ENCODE data around the gene GP2. TPM values are rescaled to one million over a fixed set of nuclear protein-coding genes. Genes with fewer than 3 reads are reported as not detected.
A peak's percentile ranks its signal among the peaks of the same experiment; 100 is the strongest.

Gene GP2
- not detected for polyA plus RNA-seq (ENCODE audit: low read depth in 6 of 6)

DNA sequence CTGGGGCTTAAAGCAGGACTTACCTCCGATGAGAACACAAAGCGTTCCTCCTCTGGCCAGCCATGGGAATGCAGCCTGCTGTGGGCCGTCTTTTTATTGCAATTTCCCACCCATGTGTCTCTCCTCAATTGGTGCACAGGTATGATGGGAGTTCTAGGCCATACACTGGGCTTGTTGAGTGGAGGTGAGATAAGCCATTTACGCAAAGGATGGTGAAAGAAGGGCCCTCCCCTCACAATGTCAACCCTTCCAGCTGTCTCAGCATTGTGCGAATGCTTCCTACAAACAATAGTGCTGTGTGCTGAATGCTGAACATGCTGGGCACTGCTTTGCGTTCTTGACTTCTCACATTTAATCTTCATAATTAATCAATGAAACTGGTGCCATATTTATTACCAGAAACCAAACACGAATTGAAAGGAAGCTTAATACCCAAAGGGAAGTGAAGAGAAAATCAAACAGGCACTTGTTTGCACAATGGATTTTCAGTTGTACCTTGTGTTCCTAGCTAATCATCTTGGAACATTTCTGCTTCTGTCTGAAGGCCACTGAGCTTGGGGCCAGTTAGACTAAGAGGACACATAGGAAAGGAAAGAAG, at the start of gene GP2:
Gene GP2 (minus strand): TSS at position 70 of the 598 bp plus-strand sequence. CDS start 1,082 bp downstream, outside the sequence.
- no peak within 1 kb of the TSS for H3K4me3 Mint-ChIP-seq

DNA sequence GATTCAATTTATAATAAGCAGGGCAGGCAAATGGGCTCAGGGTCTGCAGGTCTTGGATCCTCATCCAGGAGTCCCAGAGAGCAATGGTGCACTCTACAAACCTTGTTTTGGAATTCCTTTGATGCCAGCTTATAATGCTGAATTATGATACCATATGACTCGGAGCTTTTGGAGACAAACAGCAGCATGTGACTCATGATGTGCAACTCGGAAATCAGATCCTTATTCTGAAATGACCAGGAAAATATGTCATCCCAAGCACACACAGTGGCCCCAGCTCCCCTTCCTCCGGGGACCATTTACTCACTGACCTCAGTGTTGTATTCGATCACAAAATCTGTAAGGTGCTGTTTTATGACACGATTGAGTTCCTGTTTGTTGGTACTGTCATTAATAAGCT, 45.4 kb upstream of the GP2 start:
- Mint-ChIP-seq H3K9me3 (peaks cover 0 to 2% (median 0%) of the 10 kb centered on the region in 7 donors), H3K27ac (no peak overlapping the region)

More for the DNA sequence above, at the start of gene GP2:
- Mint-ChIP-seq H3K27ac (no peak within 1 kb of the TSS), H3K4me1 (no peaks in the 10 kb centered on the region), H3K27me3 (peaks cover 0 to 13% (median 8%) of the 10 kb centered on the region in 3 donors), H3K36me3 (no peaks in the 10 kb centered on the region), H3K9me3 (peaks cover 0 to 9% (median 4%) of the 10 kb centered on the region in 7 donors)
- ATAC-seq (ENCODE audit: low read depth in 2 of 2) = no peak
- no peak for DNase-seq

DNA sequence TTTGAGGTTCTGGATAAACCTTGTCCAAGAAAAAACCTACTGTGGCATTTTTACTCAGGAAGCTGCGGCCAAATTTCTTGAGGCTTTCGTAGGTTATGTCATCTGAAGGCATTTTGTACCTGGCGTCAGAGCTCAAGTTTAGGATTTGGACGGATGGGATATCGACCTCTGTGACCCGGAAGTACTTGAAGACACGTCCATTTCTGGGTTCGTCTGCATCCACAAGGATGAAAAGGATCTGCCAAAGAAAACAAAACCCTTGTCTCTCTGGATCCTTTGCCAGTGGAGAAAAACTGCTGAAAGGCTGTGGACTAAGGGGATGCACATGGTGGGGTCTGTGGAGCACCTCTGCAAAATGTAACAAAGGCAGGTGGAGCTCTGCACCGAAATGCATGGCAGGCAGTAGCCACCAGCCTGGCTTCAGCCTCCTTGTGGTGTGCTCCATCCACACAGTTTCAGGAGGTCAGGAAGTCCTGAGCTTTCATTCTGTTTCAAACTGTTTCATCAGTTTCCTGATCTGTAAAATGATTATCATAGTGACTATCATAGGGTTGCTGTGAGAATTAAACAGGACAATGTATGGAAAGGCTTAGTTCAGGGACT, 42.2 kb upstream of the GP2 start:
- ATAC-seq (ENCODE audit: low read depth in 2 of 2) = no peak
- H3K27ac Mint-ChIP-seq = no peak overlapping the region
- peaks cover 0 to 5% (median 0%) of the 10 kb centered on the region in 7 donors for H3K9me3 Mint-ChIP-seq
- H3K36me3 Mint-ChIP-seq = no peaks in the 10 kb centered on the region
- H3K4me1 Mint-ChIP-seq = no peaks in the 10 kb centered on the region
- no peak for DNase-seq
- H3K27me3 Mint-ChIP-seq = peaks cover 17 to 25% (median 24%) of the 10 kb centered on the region in 3 donors
- H3K4me3 Mint-ChIP-seq = no peak overlapping the region

More for the DNA sequence above, 45.4 kb upstream of the GP2 start:
- Mint-ChIP-seq H3K36me3 (no peaks in the 10 kb centered on the region), H3K27me3 (peaks cover 21 to 28% (median 25%) of the 10 kb centered on the region in 3 donors), H3K4me1 (no peaks in the 10 kb centered on the region), H3K4me3 (no peak overlapping the region)
- no peak for ATAC-seq (ENCODE audit: low read depth in 2 of 2)
- DNase-seq = no peak

DNA sequence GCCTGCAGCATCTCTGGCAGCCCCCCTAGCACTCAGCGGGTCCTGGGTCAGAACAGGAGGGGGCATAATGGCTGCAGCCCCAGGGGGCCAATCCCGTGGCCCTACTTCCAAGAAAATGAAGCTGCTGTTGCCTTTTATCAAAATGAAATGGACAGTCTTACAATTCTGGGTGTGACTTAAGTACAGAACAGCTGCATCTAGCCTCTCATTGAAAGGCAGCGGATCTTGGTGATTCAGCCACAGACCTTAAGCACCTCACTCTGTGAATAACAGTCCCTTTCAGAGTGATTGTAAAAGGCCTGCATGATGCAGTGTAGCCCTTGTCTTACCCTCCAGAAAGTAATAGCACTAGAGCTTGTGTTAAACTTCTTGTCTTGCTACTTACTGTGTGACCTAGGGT, 36.7 kb upstream of the GP2 start:
- no peak overlapping the region for H3K27ac Mint-ChIP-seq
- H3K9me3 Mint-ChIP-seq = peaks cover 0 to 5% (median 0%) of the 10 kb centered on the region in 7 donors
- no peaks in the 10 kb centered on the region for H3K4me1 Mint-ChIP-seq
- DNase-seq (no peak), ATAC-seq (ENCODE audit: low read depth in 2 of 2) (no peak)
- peaks cover 21 to 34% (median 22%) of the 10 kb centered on the region in 3 donors for H3K27me3 Mint-ChIP-seq
- no peak overlapping the region for H3K4me3 Mint-ChIP-seq
- H3K36me3 Mint-ChIP-seq = no peaks in the 10 kb centered on the region

DNA sequence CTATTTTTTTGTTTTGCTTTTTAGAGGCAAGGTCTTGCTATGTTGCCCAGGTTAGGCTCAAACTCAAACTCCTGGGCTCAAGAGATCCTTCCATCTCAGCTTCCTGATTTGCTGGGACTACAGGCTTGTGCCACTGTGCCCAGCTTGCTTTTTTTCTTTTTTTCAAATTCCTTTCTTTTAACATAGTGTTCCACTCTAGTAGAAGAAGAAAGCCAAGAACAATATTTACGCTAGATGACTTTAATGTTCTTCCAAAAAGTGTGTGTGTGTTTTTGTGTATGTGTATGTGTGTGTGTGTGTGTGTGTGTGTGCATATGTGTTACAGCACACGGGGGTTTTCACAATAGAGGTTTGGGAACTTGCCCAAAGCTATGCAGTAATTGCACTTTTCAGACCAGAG, 35.9 kb upstream of the GP2 start:
- Mint-ChIP-seq H3K9me3 (peaks cover 0 to 5% (median 0%) of the 10 kb centered on the region in 7 donors), H3K27me3 (peaks cover 20 to 34% (median 22%) of the 10 kb centered on the region in 3 donors), H3K36me3 (no peaks in the 10 kb centered on the region), H3K27ac (no peak overlapping the region), H3K4me3 (no peak overlapping the region), H3K4me1 (no peaks in the 10 kb centered on the region)
- no peak for ATAC-seq (ENCODE audit: low read depth in 2 of 2)
- no peak for DNase-seq

DNA sequence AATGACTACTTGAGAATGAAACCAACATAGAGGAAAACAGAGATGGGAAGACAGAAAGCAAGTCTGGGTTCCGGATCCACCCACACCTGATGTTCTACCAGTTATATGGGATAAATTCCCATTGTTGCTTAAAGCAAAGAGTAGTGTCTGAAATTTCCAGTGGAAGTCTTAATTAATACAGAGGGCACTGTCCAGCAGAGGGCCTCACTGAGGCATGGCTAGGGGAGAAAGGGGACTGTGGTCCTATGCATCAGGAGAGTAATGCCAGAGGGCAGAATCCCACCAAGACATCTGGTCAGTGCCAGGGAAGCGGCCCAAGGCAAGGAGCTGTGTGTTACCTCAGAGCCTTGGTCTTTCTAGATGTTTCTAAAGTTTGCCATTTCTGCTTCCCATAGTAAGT, 32.7 kb upstream of the GP2 start:
- ATAC-seq (ENCODE audit: low read depth in 2 of 2) = no peak
- H3K4me3 Mint-ChIP-seq = no peak overlapping the region
- no peaks in the 10 kb centered on the region for H3K36me3 Mint-ChIP-seq
- peak overlapping the region in 1 of 6 donors; percentile 64 for H3K27ac Mint-ChIP-seq
- H3K9me3 Mint-ChIP-seq = peaks cover 0 to 6% (median 0%) of the 10 kb centered on the region in 7 donors
- DNase-seq = no peak
- no peaks in the 10 kb centered on the region for H3K4me1 Mint-ChIP-seq
- peaks cover 19 to 47% (median 24%) of the 10 kb centered on the region in 3 donors for H3K27me3 Mint-ChIP-seq

DNA sequence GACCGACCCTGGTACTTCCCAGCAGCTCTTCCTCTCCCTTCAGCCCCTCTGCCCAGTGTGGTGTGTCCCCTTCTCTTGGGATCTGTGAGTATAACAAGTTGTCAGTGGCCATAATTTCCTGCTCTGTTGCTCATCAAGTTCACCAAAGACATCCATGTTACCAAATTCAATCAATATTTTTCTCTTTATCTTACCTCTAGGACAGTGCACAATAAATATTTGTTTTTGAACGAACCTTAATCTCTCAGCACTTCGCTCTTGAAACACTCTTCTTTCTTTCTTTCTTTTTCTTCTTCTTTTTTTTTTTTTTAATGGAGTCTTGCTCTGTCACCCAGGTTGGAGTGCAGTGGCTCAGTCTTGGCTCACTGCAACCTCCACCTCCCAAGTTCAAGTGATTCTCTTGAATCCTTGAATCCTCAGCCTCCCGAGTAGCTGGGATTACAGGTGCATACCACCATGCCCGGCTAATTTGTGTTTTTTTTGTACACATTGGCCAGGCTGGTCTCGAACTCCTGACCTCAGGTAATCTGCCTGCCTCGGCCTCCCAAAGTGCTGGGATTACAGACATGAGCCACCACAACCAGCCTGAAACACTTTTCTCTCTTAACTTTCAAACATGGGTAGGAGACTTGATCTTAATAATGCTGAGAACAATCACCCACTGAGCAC, 27.9 kb upstream of the GP2 start:
- DNase-seq = no peak
- Mint-ChIP-seq H3K4me3 (peak overlapping the region in 1 of 8 donors; percentile 7), H3K27ac (peak overlapping the region in 1 of 6 donors; percentile 0), H3K4me1 (no peaks in the 10 kb centered on the region), H3K36me3 (no peaks in the 10 kb centered on the region), H3K27me3 (peaks cover 15 to 39% (median 25%) of the 10 kb centered on the region in 3 donors), H3K9me3 (peaks cover 0 to 9% (median 4%) of the 10 kb centered on the region in 7 donors)
- ATAC-seq (ENCODE audit: low read depth in 2 of 2) = no peak

DNA sequence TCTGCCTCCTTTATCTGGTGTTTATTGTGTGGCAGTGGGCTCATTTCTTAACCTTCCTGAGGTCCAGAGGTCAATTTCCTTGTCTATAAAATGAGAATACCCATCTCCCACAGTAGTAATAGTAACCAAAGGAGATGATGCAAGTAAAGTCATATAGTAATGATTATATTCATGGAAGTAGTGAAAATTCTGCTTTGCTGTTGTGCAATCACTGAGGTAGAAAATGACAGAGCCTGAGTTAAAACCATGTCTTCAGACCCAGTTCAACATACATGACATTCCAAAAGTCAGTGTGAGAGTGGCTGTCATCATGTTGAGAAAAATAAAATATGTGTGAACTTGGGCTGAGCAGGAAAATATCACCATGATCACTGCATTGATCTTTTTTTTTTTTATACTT, 26.1 kb upstream of the GP2 start:
- Mint-ChIP-seq H3K9me3 (peaks cover 0 to 9% (median 4%) of the 10 kb centered on the region in 7 donors), H3K27me3 (peaks cover 15 to 31% (median 20%) of the 10 kb centered on the region in 3 donors), H3K4me1 (no peaks in the 10 kb centered on the region), H3K27ac (no peak overlapping the region), H3K36me3 (no peaks in the 10 kb centered on the region), H3K4me3 (no peak overlapping the region)
- no peak for ATAC-seq (ENCODE audit: low read depth in 2 of 2)
- no peak for DNase-seq

DNA sequence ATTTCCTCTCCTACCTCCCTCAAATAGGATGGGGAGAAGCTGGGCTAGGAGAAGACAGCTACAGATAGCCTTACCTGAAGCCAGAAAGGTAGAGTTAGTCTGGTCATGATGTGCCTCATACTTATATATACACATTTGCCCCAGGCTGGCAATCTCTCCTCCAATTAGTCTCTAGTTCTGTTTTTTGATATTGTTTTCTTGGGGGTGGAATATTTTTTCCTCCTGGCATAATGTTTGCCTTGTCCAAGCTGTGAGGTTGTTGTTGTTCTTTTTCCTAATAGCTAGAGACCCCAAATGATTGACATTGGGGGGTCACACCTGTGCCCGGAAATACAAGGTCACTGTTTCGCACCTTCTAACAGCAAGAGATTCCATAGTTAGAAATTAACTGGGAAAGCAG, 25.3 kb upstream of the GP2 start, which contains the start of gene UMOD:
Gene UMOD (minus strand): TSS at position 101 of the 400 bp plus-strand sequence. CDS start 1,978 bp downstream, outside the sequence.
- no peaks in the 10 kb centered on the region for H3K36me3 Mint-ChIP-seq
- H3K9me3 Mint-ChIP-seq = peaks cover 0 to 9% (median 4%) of the 10 kb centered on the region in 7 donors
- H3K27me3 Mint-ChIP-seq = peaks cover 15 to 30% (median 20%) of the 10 kb centered on the region in 3 donors
- H3K4me3 Mint-ChIP-seq = peak within 1 kb of the TSS in 1 of 8 donors; percentile 67
- ATAC-seq (ENCODE audit: low read depth in 2 of 2) (no peak), DNase-seq (no peak)
- no peak within 1 kb of the TSS for H3K27ac Mint-ChIP-seq
- no peaks in the 10 kb centered on the region for H3K4me1 Mint-ChIP-seq

DNA sequence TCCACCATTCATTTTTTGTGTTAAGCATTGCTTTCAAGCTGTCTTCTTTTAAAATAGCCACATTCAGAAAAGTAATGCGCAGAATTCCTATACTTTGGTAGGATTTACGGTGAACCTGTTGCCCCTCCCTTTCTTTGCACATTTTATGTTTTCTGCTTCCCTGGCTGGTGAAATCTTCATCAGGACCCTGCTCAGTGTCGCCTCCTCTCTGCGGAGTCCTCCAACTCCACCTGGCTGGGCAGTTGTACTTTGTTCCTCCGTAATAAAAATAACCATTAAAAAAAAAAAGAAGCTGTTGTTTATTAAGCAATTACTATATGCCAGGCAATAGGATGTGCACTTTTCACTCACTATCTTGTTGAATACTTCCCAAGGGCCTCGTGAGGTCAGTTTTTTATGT, 22.3 kb upstream of the GP2 start:
- Mint-ChIP-seq H3K4me3 (no peak overlapping the region), H3K36me3 (no peaks in the 10 kb centered on the region), H3K4me1 (peaks cover 0 to 3% (median 0%) of the 10 kb centered on the region in 3 donors), H3K9me3 (peaks cover 0 to 9% (median 2%) of the 10 kb centered on the region in 7 donors), H3K27me3 (peaks cover 4 to 10% (median 10%) of the 10 kb centered on the region in 3 donors), H3K27ac (no peak overlapping the region)
- ATAC-seq (ENCODE audit: low read depth in 2 of 2) = no peak
- no peak for DNase-seq

DNA sequence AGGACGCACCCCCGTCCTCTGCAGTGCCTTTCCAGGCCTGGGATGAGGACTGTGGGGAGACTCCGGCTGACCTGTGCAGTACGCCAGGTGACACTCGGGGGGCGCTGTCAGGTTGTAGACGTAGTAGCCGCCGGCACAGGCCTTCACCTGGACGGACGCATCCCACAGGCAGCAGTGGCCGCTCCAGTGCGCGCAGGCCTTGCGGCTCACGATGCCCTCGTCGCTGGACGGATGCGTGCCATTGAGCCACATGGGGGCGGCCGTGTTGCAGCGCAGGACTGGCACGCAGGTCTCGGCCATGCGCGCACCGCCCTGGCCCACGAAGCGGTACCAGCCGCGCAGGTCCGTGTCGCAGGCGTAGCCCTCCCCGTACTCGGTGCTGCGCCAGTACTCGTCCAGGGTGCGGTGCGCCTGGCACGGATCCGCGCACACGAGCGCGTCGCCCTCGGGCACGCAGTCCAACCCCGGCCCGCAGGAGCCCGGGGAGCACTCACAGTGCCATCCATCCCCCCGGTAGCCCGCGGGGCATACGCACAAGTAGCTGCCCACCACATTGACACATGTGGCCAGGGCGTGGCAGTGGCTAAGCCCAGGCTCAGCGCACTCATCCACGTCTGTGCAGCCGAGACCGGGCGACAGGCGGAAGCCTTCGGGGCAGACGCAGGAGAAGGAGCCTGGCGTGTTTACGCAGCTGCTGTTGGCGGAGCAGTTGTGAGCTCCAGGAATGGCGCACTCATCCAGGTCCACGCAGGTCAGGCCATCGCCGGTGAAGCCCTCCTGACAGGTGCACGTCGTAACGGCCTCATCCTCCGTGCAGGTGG, 21.3 kb upstream of the GP2 start:
- ATAC-seq (ENCODE audit: low read depth in 2 of 2) (no peak), DNase-seq (no peak)
- H3K27me3 Mint-ChIP-seq = peaks cover 4 to 10% (median 9%) of the 10 kb centered on the region in 3 donors
- no peaks in the 10 kb centered on the region for H3K36me3 Mint-ChIP-seq
- H3K27ac Mint-ChIP-seq = no peak overlapping the region
- no peak overlapping the region for H3K4me3 Mint-ChIP-seq
- H3K4me1 Mint-ChIP-seq = peaks cover 0 to 3% (median 0%) of the 10 kb centered on the region in 3 donors
- peaks cover 0 to 8% (median 0%) of the 10 kb centered on the region in 7 donors for H3K9me3 Mint-ChIP-seq

DNA sequence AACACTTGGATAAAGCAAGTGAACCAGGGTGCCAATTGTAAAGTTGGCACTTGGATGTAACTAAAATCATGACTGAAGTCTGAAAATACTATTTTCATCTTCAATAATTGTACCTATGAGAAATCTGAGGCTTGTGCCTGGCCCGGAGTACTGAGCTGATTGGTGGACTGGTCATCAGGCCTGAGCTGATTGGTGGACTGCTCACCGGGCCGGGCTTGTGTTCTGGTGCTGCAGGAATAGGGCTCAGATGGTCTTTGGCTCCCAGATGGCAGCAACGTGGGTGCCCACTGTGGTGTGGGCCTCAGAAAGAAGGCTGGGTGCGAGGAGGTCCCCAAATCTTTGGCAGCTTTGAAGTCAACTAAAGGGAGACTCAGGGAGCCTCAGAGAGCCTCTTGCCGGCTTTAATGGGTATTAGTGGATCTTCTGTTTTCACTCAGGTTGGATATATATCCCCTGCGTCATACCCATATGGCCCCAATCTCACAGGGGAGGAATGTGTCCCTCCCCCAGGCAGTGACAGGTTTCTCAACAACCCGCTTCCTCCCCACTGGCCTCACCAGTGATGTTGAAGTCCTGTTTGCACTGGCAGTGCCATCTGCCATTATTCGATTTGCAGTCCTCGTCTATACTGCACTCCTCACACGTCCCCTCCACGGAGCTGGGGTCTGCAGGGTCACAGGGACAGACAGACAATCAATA, 20.5 kb upstream of the GP2 start:
- no peak overlapping the region for H3K4me3 Mint-ChIP-seq
- H3K36me3 Mint-ChIP-seq = no peaks in the 10 kb centered on the region
- H3K27ac Mint-ChIP-seq = no peak overlapping the region
- H3K9me3 Mint-ChIP-seq = peaks cover 0 to 5% (median 0%) of the 10 kb centered on the region in 7 donors
- peaks cover 0 to 3% (median 0%) of the 10 kb centered on the region in 3 donors for H3K4me1 Mint-ChIP-seq
- H3K27me3 Mint-ChIP-seq = peaks cover 4 to 10% (median 9%) of the 10 kb centered on the region in 3 donors
- ATAC-seq (ENCODE audit: low read depth in 2 of 2) (no peak), DNase-seq (no peak)
